Stomach (tissue), 9 donors: ENCODE measurements around the gene DCDC1. TPM values are rescaled to one million over a fixed set of nuclear protein-coding genes. Genes with fewer than 3 reads are reported as not detected.

Experiments used
- DNase-seq, 2 donors: peaks; one replicate each; pipeline versions ENCODE4 v3.0.0 to v3.0.0-alpha.2; 2013 to 2019
- H3K27ac ChIP-seq, 5 donors: fragments of 200-600 bp in 4 of 5; sonication (generic) in 4 of 5; one replicate each; pipeline ENCODE4 v1.5.1; 2013 to 2019; ENCODE audit warnings: mild to moderate bottlenecking in 1 of 5, moderate library complexity in 1 of 5
- H3K27me3 ChIP-seq, 3 donors: fragments of 200-600 bp; sonication (generic); one replicate each; pipeline ENCODE4 v1.5.1; 2017 to 2019; ENCODE audit warnings: mixed run types in 1 of 3
- H3K36me3 ChIP-seq, 4 donors: fragments of 200-600 bp; sonication (generic); 1 replicate in 3 of 4; 2 replicates in 1 of 4; pipeline ENCODE4 v1.5.1; 2016 to 2019
- H3K4me1 ChIP-seq, 4 donors: fragments of 200-600 bp; sonication (generic); one replicate each; pipeline ENCODE4 v1.5.1; 2016 to 2019
- H3K4me3 ChIP-seq, 4 donors: fragments of 200-600 bp; sonication (generic) in 3 of 4; one replicate each; pipeline ENCODE4 v1.5.1; 2016 to 2019; ENCODE audit warnings: mild to moderate bottlenecking in 1 of 4
- H3K9me3 ChIP-seq, 4 donors: fragments of 200-600 bp; sonication (generic); one replicate each; pipeline ENCODE4 v1.5.1; 2016 to 2019
- CTCF ChIP-seq, 7 experiments: fragments of 450-650 bp in 4 of 7; fragments of 200-600 bp in 3 of 7; sonication (generic) in 3 of 7; IDR thresholded peaks; one replicate each; pipeline ENCODE4 v1.5.1; 2016 to 2019; ENCODE audit warnings: antibody characterized with exemption in 7 of 7, control low read depth in 2 of 7, mild to moderate bottlenecking in 1 of 7
- EP300 ChIP-seq: sonication (generic); formaldehyde crosslinking; IDR thresholded peaks from one replicate; pipeline ENCODE4 v1.6.1; 2017; ENCODE audit warnings: antibody characterized with exemption
- POLR2A ChIP-seq, 4 donors: fragments of 450-650 bp; IDR thresholded peaks; one replicate each; pipeline ENCODE4 v1.6.1; 2016; ENCODE audit warnings: antibody characterized with exemption in 4 of 4, control low read depth in 2 of 4, mild to moderate bottlenecking in 1 of 4, moderate library complexity in 1 of 4
- POLR2AphosphoS5 ChIP-seq, 3 donors: sonication (generic); formaldehyde crosslinking; IDR thresholded peaks; one replicate each; pipeline ENCODE4 v1.6.1; 2016; ENCODE audit warnings: antibody characterized with exemption in 3 of 3
- WGBS, 5 donors: extraction: QIAGEN DNeasy Blood & Tissue Kit in 3 of 5; methylation state at CpG; one replicate each; pipeline versions ENCODE4 v1.1.5 to v1.1.7; 2013 to 2018; 5-methylcytosine and 5-hydroxymethylcytosine counted together
- intact Hi-C: fragments of 100-400 bp; cut with DNase I; formaldehyde crosslinking; loops from one replicate; pipeline ENCODE4 v1.15.1; 2023; ENCODE audit warnings: low total_unique reads
- polyA plus RNA-seq, 3 donors: library from polyadenylated mRNA; stranded (reverse); fragments of 200-250 nt; gene quantifications; one replicate each; pipeline ENCODE4 v1.2.3, GENCODE V29; 2013
- total RNA-seq, 5 donors: library from RNA; depleted of rRNA; stranded (reverse); fragments of >200 nt; gene quantifications; one replicate each; pipeline versions ENCODE4 v1.1.0 to v1.2.3, GENCODE V29; 2014 to 2016
- donor health status: healthy with polysubstance abuse.
- donor health status: Bipolar disorder and iron deficiency.
- donor health status: healthy.

Gene DCDC1
- total and polyA plus RNA-seq, 8 donors, result 0.45 to 0.55 TPM; not detected in 6

GRCh38 chr11:30983776-30984441 is 385.6 kb downstream of the DCDC1 start:
- Histone ChIP-seq H3K4me1 (no peaks in the 10 kb centered on the region), H3K27ac (no peak overlapping the region), H3K36me3 (no peaks in the 10 kb centered on the region), H3K4me3 (no peak overlapping the region), H3K27me3 (no peaks in the 10 kb centered on the region), H3K9me3 (no peaks in the 10 kb centered on the region)
- 56 to 66% (median 62%) methylated on average over 6 of the region's 6 CpGs for WGBS, 5 donors
- no peak for DNase-seq
- intact Hi-C loops, result no loop called here
- no peak for TF ChIP-seq POLR2AphosphoS5 (IDR thresholded peaks at IDR 0.05)

- no peaks in the 10 kb centered on the region for H3K27me3 ChIP-seq
- no peak overlapping the region for H3K4me3 ChIP-seq
- no peak for TF ChIP-seq POLR2AphosphoS5 (IDR thresholded peaks at IDR 0.05)
- TF ChIP-seq POLR2A (IDR thresholded peaks at IDR 0.05), result no peak
- TF ChIP-seq EP300, result no peak
- no peak for TF ChIP-seq CTCF (IDR thresholded peaks at IDR 0.05)
- no peak for DNase-seq
- intact Hi-C loops, result no loop called here
- no peaks in the 10 kb centered on the region for H3K36me3 ChIP-seq
- WGBS, 5 donors, result 93 to 98% (median 95%) methylated on average over 2 of the region's 2 CpGs
- H3K27ac ChIP-seq, result no peak overlapping the region
- no peaks in the 10 kb centered on the region for H3K9me3 ChIP-seq
- no peaks in the 10 kb centered on the region for H3K4me1 ChIP-seq
Measured at GRCh38 chr11:30983143-30983542, 386.4 kb downstream of the DCDC1 start.

GRCh38 chr11:30967579-30967978 is 402.0 kb downstream of the DCDC1 start:
- TF ChIP-seq POLR2A (IDR thresholded peaks at IDR 0.05) (no peak), POLR2AphosphoS5 (IDR thresholded peaks at IDR 0.05) (no peak), CTCF (IDR thresholded peaks at IDR 0.05) (no peak), EP300 (no peak)
- no peaks in the 10 kb centered on the region for H3K36me3 ChIP-seq
- no peaks in the 10 kb centered on the region for H3K27me3 ChIP-seq
- no peak for DNase-seq
- intact Hi-C loops, result no loop called here
- H3K4me1 ChIP-seq, result no peaks in the 10 kb centered on the region
- H3K4me3 ChIP-seq, result no peak overlapping the region
- peaks cover 0 to 22% (median 5%) of the 10 kb centered on the region in 4 donors for H3K9me3 ChIP-seq
- H3K27ac ChIP-seq, result no peak overlapping the region

GRCh38 chr11:30960387-30960992 is 409.0 kb downstream of the DCDC1 start:
- TF ChIP-seq POLR2AphosphoS5 (IDR thresholded peaks at IDR 0.05) (no peak), POLR2A (IDR thresholded peaks at IDR 0.05) (no peak), EP300 (no peak), CTCF (IDR thresholded peaks at IDR 0.05) (no peak)

GRCh38 chr11:30956751-30957150 is 412.8 kb downstream of the DCDC1 start:
- DNase-seq, result no peak
- no peak overlapping the region for H3K4me3 ChIP-seq
- no peaks in the 10 kb centered on the region for H3K36me3 ChIP-seq
- no peaks in the 10 kb centered on the region for H3K4me1 ChIP-seq
- intact Hi-C loops, result no loop called here
- no peaks in the 10 kb centered on the region for H3K9me3 ChIP-seq
- no peak overlapping the region for H3K27ac ChIP-seq
- WGBS, 5 donors, result 53 to 79% (median 71%) methylated on average over 3 of the region's 3 CpGs
- no peaks in the 10 kb centered on the region for H3K27me3 ChIP-seq
- TF ChIP-seq CTCF (IDR thresholded peaks at IDR 0.05), result no peak

More at GRCh38 chr11:30960387-30960992, 409.0 kb downstream of the DCDC1 start:
- Histone ChIP-seq H3K4me3 (no peak overlapping the region), H3K36me3 (no peaks in the 10 kb centered on the region), H3K27ac (no peak overlapping the region), H3K4me1 (no peaks in the 10 kb centered on the region), H3K27me3 (no peaks in the 10 kb centered on the region), H3K9me3 (no peaks in the 10 kb centered on the region)
- 0 to 5% (median 1%) methylated on average over 2 of the region's 2 CpGs for WGBS, 5 donors
- intact Hi-C loops, result no loop called here
- DNase-seq, result peak in 1 of 2 donors; percentile 71
